CD4-positive, alpha-beta T cell treated with Interferon gamma for 1 hour (primary cell): ENCODE measurements around the gene S100A9.
A peak's percentile ranks its signal among the peaks of the same experiment; 100 is the strongest.
"Not testable (repeated sequence)": the region's sequence is repeated elsewhere in the genome, so short reads cannot be mapped to it uniquely, and the experiment has no call there.

ENCODE experiments used
- DNase-seq: peaks from one replicate; pipeline ENCODE4 v3.0.0-alpha.2; 2020

The S100A9 gene

DNA sequence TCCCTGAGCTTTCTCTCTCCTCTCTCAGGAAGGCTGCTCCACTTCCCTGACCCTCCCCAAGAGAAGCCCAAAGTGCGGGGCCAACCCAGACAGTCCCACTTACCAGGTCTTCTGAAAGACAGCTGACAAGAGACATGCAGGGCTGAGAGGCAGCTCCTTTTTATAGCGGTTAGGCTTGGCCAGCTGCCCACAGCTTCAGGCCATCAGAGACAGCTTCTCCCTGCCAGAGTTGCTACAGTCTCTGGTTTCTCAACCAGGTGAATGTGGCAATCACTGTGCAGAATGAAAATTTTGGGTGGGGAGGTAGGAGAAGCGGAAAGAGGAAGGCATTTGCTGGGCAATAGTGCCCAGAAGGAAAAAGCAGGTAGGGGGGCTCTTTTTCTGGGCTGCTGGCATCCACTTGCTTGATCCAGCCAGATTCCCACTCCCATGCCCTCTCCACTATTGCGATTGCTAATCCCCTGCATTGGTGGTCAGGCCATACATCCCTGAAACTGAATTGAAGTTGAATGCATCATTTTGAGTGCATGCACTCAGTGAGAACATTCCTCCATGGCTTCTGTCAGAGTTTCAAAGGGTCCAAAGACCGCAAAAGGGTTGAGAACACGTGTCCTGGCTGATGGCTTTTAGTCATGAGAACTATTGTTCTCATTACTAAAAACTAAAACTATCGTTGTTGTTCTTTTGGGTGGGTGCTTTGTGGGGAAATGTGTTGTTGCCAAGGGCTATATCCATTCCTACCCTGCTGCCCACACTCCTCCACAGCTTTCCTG, 33.5 kb downstream of the S100A9 start, which contains the start of gene S100A8:
S100A8 (minus strand) TSS at position 136 of the 773 bp plus-strand sequence. CDS start 538 bp downstream, outside the sequence.
- DNase-seq = peak; percentile 51

DNA sequence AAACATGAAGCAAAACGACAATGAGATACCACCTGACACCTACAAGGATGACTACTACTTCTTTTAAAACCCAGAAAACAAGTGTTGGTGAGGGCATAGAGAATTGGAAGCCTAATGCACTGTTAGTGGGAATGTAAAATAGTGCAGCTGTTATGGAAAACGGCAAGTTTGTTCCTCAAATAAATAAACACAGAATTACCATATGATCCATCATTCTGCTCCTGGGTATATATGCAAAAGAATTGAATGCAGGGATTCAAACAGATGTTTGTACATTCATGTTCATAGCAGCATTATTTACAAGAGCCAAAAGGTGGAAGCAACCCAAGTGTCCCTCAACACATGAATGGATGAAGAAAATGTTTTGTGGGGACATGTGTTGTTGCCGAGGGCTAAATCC, 34.6 kb downstream of the S100A9 start:
- DNase-seq = no peak

DNA sequence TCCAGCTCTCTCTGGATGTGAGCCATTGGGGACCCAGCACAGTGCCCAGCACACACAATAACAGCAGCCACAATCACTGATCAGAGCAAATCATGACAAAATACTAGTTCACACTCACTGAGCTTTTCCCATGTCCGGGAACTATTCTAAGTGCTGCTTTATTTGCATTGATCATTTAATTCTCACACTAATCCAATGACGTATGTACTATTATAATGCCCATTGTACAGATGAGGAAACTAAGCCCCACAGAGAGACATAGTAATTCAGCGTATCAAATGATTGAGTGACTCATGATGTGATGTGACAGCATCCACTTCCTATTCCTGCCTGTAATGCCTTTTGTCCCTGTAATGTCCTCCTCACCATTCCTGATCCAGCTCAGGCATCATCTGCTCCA, 35.2 kb downstream of the S100A9 start:
- DNase-seq = no peak

DNA sequence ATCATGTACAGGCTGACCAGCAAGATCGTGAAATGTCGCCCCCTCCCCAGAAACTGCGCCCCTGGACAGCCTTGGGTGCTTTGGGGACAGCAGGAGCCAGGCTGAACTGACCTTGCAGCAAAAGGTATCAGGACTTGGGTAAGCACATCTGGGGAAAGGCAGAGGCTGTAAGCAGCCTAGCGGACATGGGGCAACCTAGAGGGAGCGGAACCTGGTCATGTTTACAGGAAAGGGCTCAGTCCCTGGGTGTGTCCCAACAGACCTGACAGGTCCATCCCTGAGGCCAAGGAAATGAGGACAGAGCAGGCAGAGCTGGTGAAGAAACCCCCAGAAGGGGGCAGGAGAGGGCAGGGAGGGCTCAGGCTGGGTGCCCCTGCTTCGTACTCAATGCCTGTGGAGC, 36.3 kb downstream of the S100A9 start:
- no peak for DNase-seq

DNA sequence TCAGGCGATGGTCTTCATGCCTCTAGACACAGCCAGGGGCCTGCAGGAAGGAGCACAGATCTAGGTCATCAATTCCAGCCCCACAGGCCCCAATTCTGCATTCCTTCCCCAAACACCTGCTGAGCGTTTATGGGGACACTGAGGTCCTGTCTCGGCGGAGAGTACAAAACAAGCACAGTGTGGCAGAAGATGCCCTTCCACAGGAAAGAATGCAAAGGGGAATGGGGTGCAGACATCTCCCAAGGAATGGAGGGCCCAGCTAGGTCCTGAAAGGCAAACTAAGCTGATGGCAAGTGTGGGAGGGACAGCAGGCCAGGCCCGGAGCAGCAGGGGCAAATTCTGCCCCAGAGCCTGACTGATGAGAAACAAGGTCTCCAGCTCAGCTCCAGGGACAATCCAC, 36.7 kb downstream of the S100A9 start:
- DNase-seq = no peak

DNA sequence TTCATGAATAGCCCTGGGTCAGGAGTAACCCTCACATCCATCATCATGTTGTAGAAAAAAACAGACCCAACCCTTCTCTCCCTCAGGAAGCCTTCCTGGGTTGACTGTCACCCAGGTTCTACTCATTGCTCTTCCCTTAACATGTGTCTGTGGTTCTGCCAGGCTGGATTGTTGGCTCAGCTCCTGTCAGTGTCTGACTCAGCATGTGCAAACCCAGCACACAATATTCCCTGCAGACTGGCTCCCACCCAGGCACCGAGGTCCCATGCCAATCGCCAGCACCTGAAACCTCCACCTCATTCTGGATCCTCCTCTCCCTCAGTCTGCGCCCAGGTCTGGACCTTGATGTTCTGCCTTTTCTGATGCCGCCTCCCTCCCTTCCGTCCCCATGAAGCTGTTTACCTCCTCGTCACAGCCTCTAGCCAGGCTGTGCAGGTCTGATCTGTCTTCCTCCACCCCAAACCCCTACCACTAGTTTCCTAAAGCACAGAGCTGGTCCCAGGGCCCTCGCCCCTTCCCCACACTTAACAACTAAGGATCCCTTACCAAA, 37.6 kb downstream of the S100A9 start:
- no peak for DNase-seq

DNA sequence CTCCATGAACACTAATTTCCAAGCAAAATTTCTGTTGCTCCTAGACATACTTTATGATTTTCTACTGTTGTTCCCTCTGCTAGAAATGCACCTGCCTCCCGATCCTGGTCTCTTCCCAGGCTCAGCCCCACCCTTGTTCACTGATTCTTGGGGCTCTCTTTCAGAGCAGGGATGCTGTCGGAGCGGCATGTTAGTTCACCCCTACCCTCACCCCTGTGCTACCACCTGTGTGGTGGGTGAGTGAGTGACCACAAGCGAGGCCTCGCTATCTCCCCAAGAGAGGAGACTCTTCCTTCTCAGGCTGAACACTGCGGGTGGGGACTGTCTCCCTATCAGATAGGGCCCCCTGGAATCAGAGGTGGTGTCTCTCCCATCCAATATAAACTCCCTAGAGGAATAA, 38.1 kb downstream of the S100A9 start:
- DNase-seq = no peak

DNA sequence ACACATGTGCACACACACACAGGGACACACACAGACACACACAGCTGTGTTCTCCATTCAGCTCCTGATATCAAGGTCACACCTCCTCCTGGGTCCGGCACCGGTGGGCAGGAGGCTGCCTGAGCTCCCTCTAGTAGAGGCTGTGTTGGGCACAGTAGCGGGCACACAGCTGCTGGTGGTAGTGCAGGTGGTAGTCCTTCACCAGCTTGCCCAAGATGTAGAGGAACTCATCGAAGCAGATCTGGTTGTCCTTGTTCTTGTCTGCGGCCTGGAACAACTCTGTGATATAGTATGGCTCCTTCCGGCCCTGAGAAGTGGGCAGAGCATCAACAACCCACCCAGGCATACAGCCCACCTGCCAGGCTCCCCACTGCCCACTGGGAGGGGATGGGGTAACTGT, 38.8 kb downstream of the S100A9 start:
- DNase-seq = no peak

DNA sequence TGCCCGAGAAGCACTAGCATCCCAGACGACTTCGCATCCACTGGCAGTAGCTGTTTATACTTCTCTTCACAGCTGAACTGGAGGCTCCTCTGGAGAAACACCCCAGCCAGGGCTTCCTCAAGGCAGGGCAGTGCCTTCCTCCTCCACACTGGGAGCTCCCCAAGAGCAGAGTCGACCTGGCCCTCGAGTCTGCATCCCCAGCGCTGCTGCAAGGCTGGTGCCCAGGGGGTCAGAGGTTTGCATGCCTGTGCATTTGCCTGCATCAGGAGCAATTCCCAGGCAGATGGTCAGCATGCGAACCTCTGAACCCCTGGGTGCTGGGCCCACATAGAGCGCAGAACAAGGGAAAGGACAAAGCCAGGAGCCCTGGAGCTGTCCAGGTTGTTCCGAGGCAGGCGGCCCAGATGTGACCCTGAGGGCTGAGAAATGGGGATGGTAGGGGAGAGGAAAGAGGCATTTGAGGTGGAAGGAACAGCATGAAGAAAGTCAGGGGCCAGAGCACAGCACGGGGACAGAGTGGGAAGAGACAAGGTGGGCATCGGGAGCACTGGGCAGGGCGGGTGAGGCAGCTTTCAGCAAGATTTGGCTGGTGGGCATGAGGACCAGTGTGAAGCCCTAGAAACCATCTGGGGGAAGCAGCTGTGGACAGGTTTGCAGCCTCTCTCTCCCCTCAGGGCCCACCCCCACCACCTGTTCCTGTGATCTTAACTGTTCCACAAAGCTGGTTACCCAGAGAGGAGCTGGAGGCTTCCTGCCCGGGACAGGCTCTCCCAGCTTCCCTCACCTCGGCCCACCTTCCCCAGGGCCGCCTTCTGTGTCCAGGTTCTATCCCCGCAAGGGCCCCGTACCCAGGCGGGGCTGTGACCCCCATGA, 39.6 kb downstream of the S100A9 start:
- no peak for DNase-seq

DNA sequence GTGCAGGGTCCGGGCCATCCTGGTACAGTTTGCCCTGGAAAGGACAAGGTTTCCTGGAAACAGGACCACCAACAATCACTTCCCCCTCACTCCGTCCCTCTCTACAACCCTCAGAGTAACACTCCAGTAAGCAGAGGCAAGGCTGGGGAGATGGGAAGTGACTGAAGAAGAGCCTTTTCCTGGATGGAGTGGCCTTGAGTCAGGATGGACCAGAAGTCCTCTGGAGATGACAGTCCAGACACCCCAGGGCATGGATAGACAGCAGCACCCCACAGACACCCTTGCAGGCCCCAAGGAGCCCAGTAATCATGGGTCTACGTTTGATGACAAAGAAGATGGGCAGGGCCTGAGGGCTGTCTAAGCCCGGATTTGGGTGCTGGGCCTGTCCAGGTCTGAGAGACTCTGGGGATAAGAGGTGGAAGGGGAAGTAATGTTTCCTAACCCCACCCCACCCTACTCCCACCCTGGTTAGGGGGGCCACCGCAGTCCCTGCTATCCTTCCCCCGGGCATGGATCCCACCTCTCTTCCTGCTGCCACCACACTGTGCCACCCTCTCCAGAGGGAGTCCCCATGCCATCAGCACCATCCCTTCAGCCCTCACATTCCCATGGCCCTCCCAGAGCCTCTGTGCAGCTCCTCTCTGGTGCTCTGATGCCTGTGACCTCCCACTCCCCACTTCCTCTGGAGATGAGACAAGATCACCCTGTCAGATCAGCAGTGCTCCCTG, 40.4 kb downstream of the S100A9 start:
- DNase-seq = no peak

DNA sequence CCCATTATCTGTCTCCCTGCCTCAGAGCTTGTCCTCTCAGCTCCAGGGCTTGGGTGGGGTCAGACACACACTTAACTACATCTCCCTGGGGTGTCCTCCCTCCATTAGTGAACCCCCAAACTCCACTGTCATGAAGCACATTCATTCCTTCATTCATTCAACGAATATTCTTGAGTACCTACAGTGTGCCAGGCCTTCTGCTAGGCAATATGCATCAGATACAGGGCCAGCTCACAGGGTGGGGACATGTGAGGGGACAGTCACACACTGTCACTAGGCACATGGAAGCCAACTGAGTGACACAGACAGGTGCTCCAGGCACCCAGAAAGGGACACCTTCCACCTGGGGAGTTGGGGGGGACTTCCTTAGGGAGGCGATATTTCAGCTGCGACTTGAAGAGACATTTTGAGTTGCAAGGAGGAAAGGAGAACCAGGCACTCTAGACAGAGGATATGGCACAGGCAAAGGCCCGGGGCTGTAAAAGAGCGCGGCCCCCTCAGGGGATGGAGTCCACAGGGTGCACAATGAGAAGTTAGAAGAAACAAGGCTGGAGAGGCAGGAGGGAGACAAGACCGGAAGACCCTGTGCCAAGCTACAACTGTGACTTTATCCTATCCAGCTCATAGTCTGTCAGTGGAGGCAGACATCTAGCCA, 41.9 kb downstream of the S100A9 start:
- no peak for DNase-seq

DNA sequence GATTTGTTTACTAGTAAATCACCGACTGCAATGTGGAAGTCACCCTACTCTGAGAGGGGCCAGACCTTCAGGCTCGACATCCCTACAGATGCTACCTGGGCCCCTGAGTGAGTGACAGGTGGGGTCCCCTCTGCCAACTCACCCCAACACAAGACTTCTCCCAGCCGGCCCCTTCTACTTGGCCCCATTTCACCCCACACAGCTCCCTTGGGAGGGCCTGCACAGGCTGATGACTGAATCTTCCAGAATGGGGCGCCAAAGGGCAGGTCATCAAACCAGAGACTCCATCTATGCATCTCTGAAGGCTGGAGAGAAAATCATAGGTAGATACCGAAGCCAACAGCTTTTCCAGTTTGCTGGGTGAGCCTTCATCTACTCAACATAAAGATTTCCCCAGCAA, 42.6 kb downstream of the S100A9 start:
- DNase-seq = no peak

DNA sequence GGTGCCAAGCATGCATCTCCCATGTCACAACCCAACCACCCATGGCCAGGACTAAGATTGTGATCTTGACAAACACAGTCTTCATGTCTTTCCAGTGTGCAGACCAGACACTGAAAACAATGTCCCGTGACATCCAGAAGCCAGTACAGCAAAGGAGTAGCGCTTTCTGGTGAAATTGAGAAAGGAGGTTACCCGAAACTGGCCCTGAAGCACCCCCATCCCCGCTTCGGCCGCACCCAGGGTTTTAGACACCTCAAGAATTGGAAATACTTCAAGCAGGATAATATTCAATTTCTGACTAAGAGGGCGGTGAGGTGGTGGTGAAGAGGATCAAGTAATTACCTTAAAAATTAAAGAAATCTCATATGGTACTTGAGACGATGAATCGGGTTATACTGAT, 43.8 kb downstream of the S100A9 start:
- DNase-seq = no peak

DNA sequence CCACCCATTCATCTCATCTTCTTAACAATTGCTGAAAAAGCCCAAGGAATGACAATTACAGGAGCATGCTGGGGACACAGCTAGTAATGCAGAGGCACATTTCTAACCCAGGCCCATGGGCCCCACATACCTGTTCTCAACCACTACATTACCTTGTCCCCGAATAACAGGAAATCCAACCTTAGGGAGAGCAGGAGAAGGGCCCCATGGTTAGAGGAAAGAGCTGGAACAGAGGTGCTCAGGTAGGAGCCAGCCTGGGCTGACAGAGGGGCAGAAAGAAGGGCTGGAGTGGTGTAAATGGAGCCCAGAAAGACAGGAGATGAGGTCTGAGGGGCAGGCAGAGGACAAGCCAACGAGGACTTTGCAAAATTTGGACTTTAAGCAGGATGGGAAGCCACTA, 44.6 kb downstream of the S100A9 start:
- no peak for DNase-seq

DNA sequence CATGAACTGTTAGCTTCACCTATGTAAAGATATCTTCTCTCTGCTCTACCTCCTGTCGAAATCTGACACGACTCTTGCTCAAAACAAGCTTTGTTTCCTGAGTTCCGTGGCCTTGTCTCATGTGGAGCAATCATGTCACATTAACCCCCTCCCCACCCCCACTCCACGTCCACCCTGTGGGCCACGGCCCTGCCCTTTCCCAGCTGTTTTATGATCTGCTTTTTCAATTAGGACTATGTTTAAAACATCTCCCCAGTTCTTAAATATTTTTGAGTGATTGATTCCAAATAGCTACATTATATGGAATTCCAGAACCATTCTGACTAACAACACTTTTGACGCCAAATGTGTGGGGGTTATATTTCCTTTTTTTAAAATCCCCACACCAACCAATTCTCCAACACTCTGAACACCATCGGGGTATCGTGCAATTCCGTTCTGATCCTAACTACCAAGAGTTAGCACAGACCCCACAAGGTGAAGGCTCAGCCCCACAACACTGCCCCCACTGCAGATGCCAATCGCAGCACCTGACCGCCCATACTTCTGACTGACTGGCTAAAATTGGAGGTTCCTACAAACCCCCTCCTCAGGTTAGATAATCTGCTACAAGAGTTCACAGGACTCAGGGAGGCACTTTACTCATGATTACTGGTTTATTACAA, 45.9 kb downstream of the S100A9 start:
- DNase-seq = no peak

DNA sequence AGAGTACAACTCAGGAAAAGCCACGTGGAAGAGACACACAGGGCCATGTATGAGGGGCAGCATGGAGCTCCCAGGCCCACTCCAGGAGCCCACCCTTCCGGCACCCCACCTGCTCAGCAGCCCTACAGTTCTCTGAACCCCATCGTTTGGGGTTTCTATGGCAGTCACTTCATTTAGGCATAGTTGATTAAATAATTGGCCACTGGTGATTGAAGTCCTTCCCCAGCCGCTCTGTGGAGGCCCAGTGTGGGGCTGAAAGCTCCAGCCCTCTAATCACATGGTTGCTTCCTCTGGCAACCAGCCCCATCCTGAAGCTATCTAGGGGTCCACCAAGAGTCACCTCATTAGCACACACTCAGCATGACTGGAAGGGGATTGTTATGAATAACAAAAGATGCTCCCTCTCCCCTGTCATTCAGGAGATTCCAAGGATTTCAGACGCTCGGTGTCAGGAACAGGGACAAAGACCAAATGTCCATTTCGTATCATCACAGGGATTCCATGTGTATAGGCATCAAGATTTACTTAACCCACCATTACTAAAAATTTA, 46.5 kb downstream of the S100A9 start:
- DNase-seq = no peak

DNA sequence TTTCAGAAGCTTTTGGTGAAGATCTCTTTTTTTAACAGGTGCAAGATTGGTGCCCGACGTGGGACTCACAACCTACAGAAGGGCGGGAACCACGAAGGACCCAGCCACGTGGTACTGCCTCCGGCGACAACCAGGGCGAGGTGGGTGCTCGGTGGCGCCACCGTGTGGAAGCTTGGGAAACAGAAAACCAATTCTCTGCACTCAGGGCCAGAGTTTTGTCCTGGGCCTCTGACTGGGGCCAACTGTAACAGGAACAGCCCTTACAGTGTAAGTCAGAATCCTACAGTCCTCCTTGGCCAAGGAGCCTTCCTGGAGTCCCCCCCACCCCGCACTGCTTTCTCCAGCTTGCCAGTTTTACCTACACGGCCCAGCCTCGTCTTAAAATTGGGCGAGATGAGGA, 47.1 kb downstream of the S100A9 start:
- peak; percentile 48 for DNase-seq

DNA sequence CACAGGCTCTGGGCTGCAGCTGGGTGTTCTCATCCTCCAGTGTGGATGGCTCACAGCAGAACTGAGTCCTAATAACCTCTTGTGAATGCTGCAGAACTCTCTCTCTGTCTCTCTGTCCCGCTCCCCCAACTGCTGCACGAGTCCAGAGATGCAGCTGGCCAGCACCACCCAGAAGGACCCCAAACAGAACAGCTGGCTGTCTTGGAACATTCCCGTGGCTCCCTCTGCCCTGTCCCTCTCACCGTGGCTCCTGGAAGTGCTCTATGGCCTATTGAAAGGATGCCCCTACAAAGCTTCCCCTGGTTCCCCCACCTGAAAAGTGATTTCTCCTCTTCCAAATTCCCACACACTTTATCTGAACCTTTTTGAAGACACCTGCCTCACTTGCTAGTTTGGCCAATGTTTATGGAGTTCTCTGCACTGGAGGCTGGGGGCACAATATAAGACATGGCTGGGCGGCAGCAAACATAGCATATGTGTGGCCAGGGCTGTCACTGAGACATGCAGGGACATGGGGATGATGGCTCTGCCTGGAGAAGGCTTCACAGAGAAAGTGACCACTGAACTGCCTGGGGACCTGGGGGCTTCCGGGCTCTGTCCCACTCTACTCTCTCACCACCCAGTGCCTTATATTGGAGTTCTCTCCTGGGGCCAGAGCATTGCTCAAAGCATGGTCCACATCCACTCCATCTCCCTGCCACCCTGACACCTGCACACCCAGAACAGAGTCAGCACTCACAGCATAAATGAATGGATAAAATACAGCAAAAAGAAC, 48.4 kb downstream of the S100A9 start:
- not testable (repeated sequence) for DNase-seq

DNA sequence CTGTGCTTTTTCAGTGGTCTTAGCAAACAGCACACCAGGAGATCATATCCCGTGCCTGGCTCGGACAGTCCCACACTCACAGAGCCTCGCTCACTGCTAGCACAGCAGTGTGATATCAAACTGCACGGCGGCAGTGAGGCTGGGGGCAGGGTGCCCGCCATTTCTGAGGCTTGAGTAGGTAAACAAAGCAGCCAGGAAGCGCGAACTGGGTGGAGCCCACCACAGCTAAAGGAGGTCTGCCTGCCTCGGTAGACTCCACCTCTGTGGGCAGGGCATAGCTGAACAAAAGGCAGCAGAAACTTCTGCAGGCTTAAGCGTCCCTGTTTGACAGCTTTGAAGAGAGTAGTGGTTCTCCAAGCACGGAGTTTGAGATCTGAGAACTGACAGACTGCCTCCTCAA, 49.6 kb downstream of the S100A9 start:
- not testable (repeated sequence) for DNase-seq
